K562 (cell line): Measurements from ENCODE around the gene CRB2. TPM values are rescaled to one million over a fixed set of nuclear protein-coding genes. Genes with fewer than 3 reads are reported as not detected.

Source experiments
- ATAC-seq: fragments of 200-7000 bp; cut with Tn5 transposase; 3 replicates; pipeline ENCODE4 v1.9.1; 2020; ENCODE audit warnings: moderate library complexity
- BruUV-seq: library from RNA; stranded (reverse); fragments of 400-500 nt; replicated peaks from 2 replicates; lab custom pipeline; 2021; lab: Mats Ljungman, UMichigan
- CTCF ChIA-PET: fragments of 300-600 bp; formaldehyde crosslinking; extraction: SDS; loops from one replicate; lab custom pipeline; 2021; ENCODE audit warnings: low intra/inter-chr PET ratio; lab: Yijun Ruan, JAX
- POLR2A ChIA-PET: fragments of 300-600, 350-650 bp; sonication (Branson Sonifier 250); formaldehyde crosslinking; extraction: SDS; loops from one replicate; lab custom pipeline; 2021; ENCODE audit warnings: antibody characterized with exemption, inconsistent platforms; lab: Yijun Ruan, JAX
- DNase-seq, 4 experiments: peaks; one replicate each; pipeline versions ENCODE4 v3.0.0 to v3.0.0-alpha.2; 2011 to 2018; ENCODE audit warnings: low spot score in 3 of 4, mixed read lengths in 3 of 4; ENCODE audit errors: extremely low read depth in 1 of 4
- FAIRE-seq: peaks from 2 replicates; lab custom pipeline; 2011; peaks lifted over from hg19 to GRCh38; lab: Jason Lieb, UNC
- H2AFZ ChIP-seq: 2 replicates; pipeline ENCODE4 v1.6.0; 2011; ENCODE audit warnings: low read depth, low read length, control low read depth, inconsistent platforms
- H3K27ac ChIP-seq: fragments of 200-600 bp; 3 replicates; pipeline ENCODE4 v1.8.0; 2011; ENCODE audit warnings: low read depth, mild to moderate bottlenecking, control low read depth, inconsistent platforms, low read length, moderate library complexity, mixed read lengths; ENCODE audit errors: extremely low read depth
- H3K27me3 ChIP-seq, 2 experiments: fragments of 300-600 bp in 1 of 2; 2 replicates in 1 of 2; 3 replicates in 1 of 2; pipeline versions ENCODE4 v1.6.0 to v1.8.0; 2011; ENCODE audit warnings: inconsistent platforms in 2 of 2, low read length in 2 of 2, mild to moderate bottlenecking in 1 of 2, mixed read lengths in 1 of 2, moderate library complexity in 1 of 2; ENCODE audit not compliant: control insufficient read depth in 2 of 2, insufficient read depth in 2 of 2
- H3K36me3 ChIP-seq: fragments of 300-600 bp; 3 replicates; pipeline ENCODE4 v1.8.0; 2011; ENCODE audit warnings: mild to moderate bottlenecking, low read length, inconsistent platforms; ENCODE audit not compliant: control insufficient read depth, insufficient read depth
- H3K4me1 ChIP-seq, 2 experiments: fragments of 200-600 bp in 1 of 2; replicated peaks in 1 of 2; 2 replicates in 1 of 2; 3 replicates in 1 of 2; pipeline versions ENCODE4 v1.5.1 to v1.8.0; 2011; ENCODE audit warnings: inconsistent platforms in 2 of 2, low read length in 2 of 2, mild to moderate bottlenecking in 1 of 2, mixed read lengths in 1 of 2, moderate library complexity in 1 of 2; ENCODE audit not compliant: control insufficient read depth in 2 of 2, insufficient read depth in 2 of 2
- H3K4me2 ChIP-seq: 2 replicates; pipeline ENCODE4 v1.6.1; 2011; ENCODE audit warnings: low read length, control low read depth, inconsistent platforms, mixed read lengths; ENCODE audit not compliant: insufficient read depth
- H3K4me3 ChIP-seq: fragments of 200-600 bp; sonication (generic), shearing (Covaris generic); 2 replicates; pipeline ENCODE4 v1.5.1; 2016; ENCODE audit warnings: control low read depth, inconsistent platforms
- H3K79me2 ChIP-seq: fragments of 200-600 bp; 3 replicates; pipeline ENCODE4 v1.8.0; 2011; ENCODE audit warnings: low read length, inconsistent platforms; ENCODE audit not compliant: control insufficient read depth, insufficient read depth
- H3K9ac ChIP-seq, 2 experiments: 2 replicates each; pipeline versions ENCODE4 v1.6.0 to v1.6.1; 2011; ENCODE audit warnings: low read depth in 2 of 2, low read length in 2 of 2, control low read depth in 1 of 2, inconsistent platforms in 1 of 2, mild to moderate bottlenecking in 1 of 2, mixed read lengths in 1 of 2; ENCODE audit not compliant: insufficient read depth in 1 of 2
- H3K9me1 ChIP-seq: one replicate; pipeline ENCODE4 v1.6.0; 2011; ENCODE audit warnings: inconsistent platforms, mild to moderate bottlenecking, low read length, moderate library complexity; ENCODE audit not compliant: control insufficient read depth, insufficient read depth
- H3K9me3 ChIP-seq: replicated peaks from 2 replicates; pipeline ENCODE4 v1.5.1; 2011; ENCODE audit warnings: low read depth, low read length, inconsistent platforms; ENCODE audit not compliant: control insufficient read depth, insufficient read depth
- H4K20me1 ChIP-seq: replicated peaks from 2 replicates; pipeline ENCODE4 v1.6.1; 2011; ENCODE audit warnings: low read length, inconsistent platforms, mixed read lengths; ENCODE audit not compliant: control insufficient read depth, insufficient read depth
- CBX5 ChIP-seq: IDR thresholded peaks from 2 replicates; pipeline ENCODE4 v1.6.1; 2014; ENCODE audit warnings: low read depth, borderline replicate concordance
- ELF1 ChIP-seq: fragments of 200-800 bp; sonication (Bioruptor generic); IDR thresholded peaks from 2 replicates; pipeline ENCODE4 v1.6.1; 2016; ENCODE audit warnings: missing genetic modification characterization, missing compliant biosample characterization
- JUNB ChIP-seq: fragments of 450-650 bp; formaldehyde crosslinking; conservative IDR thresholded peaks from 2 replicates; pipeline ENCODE4 v1.4.0; 2020; ENCODE audit warnings: mild to moderate bottlenecking
- MITF ChIP-seq: IDR thresholded peaks from 2 replicates; pipeline ENCODE4 v1.6.1; 2014; ENCODE audit warnings: antibody characterized with exemption
- NFRKB ChIP-seq: fragments of 450-650 bp; IDR thresholded peaks from 2 replicates; pipeline ENCODE4 v1.6.1; 2016; ENCODE audit warnings: low read depth
- SREBF2 ChIP-seq: sonication (generic); formaldehyde crosslinking; IDR thresholded peaks from 2 replicates; pipeline ENCODE4 v1.4.0; 2020; ENCODE audit warnings: mild to moderate bottlenecking, missing genetic modification reagents
- ZBTB26 ChIP-seq: fragments of 450-650 bp; formaldehyde crosslinking; IDR thresholded peaks from 2 replicates; pipeline ENCODE4 v1.4.0; 2022; ENCODE audit warnings: missing genetic modification characterization
- ZNF324 ChIP-seq: fragments of 250-450 bp; sonication (Bioruptor Pico); IDR thresholded peaks from 2 replicates; pipeline ENCODE4 v1.4.0; 2020; ENCODE audit warnings: mild to moderate bottlenecking
- ZNF76 ChIP-seq: fragments of 250-450 bp; sonication (Bioruptor Pico); IDR thresholded peaks from 2 replicates; pipeline ENCODE4 v1.4.0; 2020; ENCODE audit warnings: mild to moderate bottlenecking, moderate library complexity, borderline replicate concordance
- WGBS: fragments of 100-300 bp; shearing (Covaris generic); methylation state at CpG from one replicate; pipeline ENCODE4 v1.1.6; 2016; ENCODE audit warnings: low coverage, mixed read lengths; ENCODE audit not compliant: insufficient coverage; ENCODE audit errors: missing lambda C conversion rate; 5-methylcytosine and 5-hydroxymethylcytosine counted together
- in situ Hi-C: fragments of 300-500 bp; cut with MboI; formaldehyde crosslinking; loops from 4 replicates; pipeline ENCODE4 v1.15.0; 2018; ENCODE audit warnings: inconsistent platforms, mixed read lengths
- intact Hi-C: fragments of 100-400 bp; cut with micrococcal nuclease; formaldehyde crosslinking; loops from 2 replicates; pipeline ENCODE4 v1.14.2; 2022
- polyA plus RNA-seq, 8 experiments: library from polyadenylated mRNA; depleted of rRNA in 4 of 8; stranded (reverse) in 5 of 8; unstranded in 3 of 8; fragments of >200 nt; fragmentation: Nextera tagmentation in 2 of 8; fragmentation: Illumina TruSeq in 1 of 8; extraction: Ambion mirVana in 2 of 8; extraction: Trizol in 1 of 8; gene quantifications; 2 replicates each; pipeline versions ENCODE4 v1.2.1 to v1.2.3, GENCODE V29; 2011 to 2014; ENCODE audit warnings: inconsistent platforms in 1 of 8, missing spikeins in 1 of 8
- total RNA-seq, 7 experiments: library from RNA; depleted of rRNA in 6 of 7; stranded (reverse); fragments of >200 nt in 6 of 7; fragmentation: Illumina TruSeq in 2 of 7; extraction: Trizol in 2 of 7; gene quantifications; 2 replicates each; pipeline versions ENCODE4 v1.2.1 to v1.2.3, GENCODE V29; 2011 to 2021; ENCODE audit warnings: low replicate concordance in 1 of 7

CRB2 gene
- total and polyA plus RNA-seq, 9 of the 15 experiments (the other 6 are each of a cell fraction or from before 2014, with no cell fraction given), result 0.13 to 1.2 (median 0.25) TPM; not detected in 2

GRCh38 chr9:123368023-123368422 is 12.0 kb downstream of the CRB2 start:
- CTCF ChIA-PET, result no interaction called here
- ATAC-seq, result no peak
- no peak overlapping the region for H3K4me2 ChIP-seq

More at GRCh38 chr9:123368023-123368422, 12.0 kb downstream of the CRB2 start:
- Histone ChIP-seq H4K20me1 (no peaks in the 10 kb centered on the region; the same call in 1 of the 2 replicates), H3K79me2 (no peaks in the 10 kb centered on the region), H3K36me3 (no peaks in the 10 kb centered on the region), H3K4me3 (no peak overlapping the region), H3K9ac (peak overlapping the region in 1 of 2 experiments; percentile 33; a peak in 2 of 4 replicates), H3K4me1 (peaks cover 0 to 59% of the 10 kb centered on the region in 2 experiments; a peak in 3 of 5 replicates), H3K27ac (no peak overlapping the region), H2AFZ (no peak overlapping the region), H3K9me1 (no peaks in the 10 kb centered on the region), H3K9me3 (no peaks in the 10 kb centered on the region), H3K27me3 (no peaks in the 10 kb centered on the region)
- in situ Hi-C loops (no loop called here), intact Hi-C loops (no loop called here)
- FAIRE-seq, result no peak
- 56% methylated on average over 9 of the region's 10 CpGs for WGBS
- DNase-seq, result no peak
- TF ChIP-seq NFRKB (no peak), SREBF2 (CRISPR knock-in tag) (no peak), ELF1 (no peak), CBX5 (no peak), ZBTB26 (no peak), ZNF324 (CRISPR knock-in tag) (no peak), MITF (no peak), ZNF76 (CRISPR knock-in tag) (no peak), JUNB (no peak)
- POLR2A ChIA-PET, result interaction anchor here (2.2 kb wide), 1 partner anchor 8 kb away, joined by 5 read pairs; no protein-coding TSS in a partner anchor
- no TSS peak for BruUV-seq
